ENCODE measurements around the gene CAMSAP3.
"Not testable (repeated sequence)": the region's sequence is repeated elsewhere in the genome, so short reads cannot be mapped to it uniquely, and the experiment has no call there.

The CAMSAP3 gene

GRCh38 chr19:7640803-7641202 is 45.1 kb downstream of the CAMSAP3 start:
- no peaks in the 10 kb centered on the region for H3K27me3 ChIP-seq (ENCODE audit: control insufficient read depth in 2 of 2, insufficient read depth in 2 of 2, low read length in 2 of 2)
- peaks cover 3 to 23% of the 10 kb centered on the region in 2 donors for H3K36me3 ChIP-seq (ENCODE audit: control insufficient read depth in 2 of 2, insufficient read depth in 2 of 2, low read length in 2 of 2)

GRCh38 chr19:7641290-7642276 is 45.9 kb downstream of the CAMSAP3 start:
- Histone ChIP-seq H3K27ac (ENCODE audit: low read depth in 2 of 2, low read length in 2 of 2) (no peak overlapping the region), H3K27me3 (ENCODE audit: control insufficient read depth in 2 of 2, insufficient read depth in 2 of 2, low read length in 2 of 2) (no peaks in the 10 kb centered on the region), H3K4me3 (ENCODE audit: low read length in 2 of 2) (no peak overlapping the region), H3K36me3 (ENCODE audit: control insufficient read depth in 2 of 2, insufficient read depth in 2 of 2, low read length in 2 of 2) (peaks cover 6 to 25% of the 10 kb centered on the region in 2 donors), H3K9me3 (ENCODE audit: control insufficient read depth in 2 of 2, low read length in 2 of 2) (no peaks in the 10 kb centered on the region), H3K9ac (ENCODE audit: low read depth in 1 of 2, low read length in 2 of 2) (no peak overlapping the region), H3K4me1 (ENCODE audit: control insufficient read depth in 2 of 2, insufficient read depth in 2 of 2, low read length in 2 of 2) (peaks cover 0 to 9% of the 10 kb centered on the region in 2 donors)

More at GRCh38 chr19:7640803-7641202, 45.1 kb downstream of the CAMSAP3 start:
- no peak overlapping the region for H3K9ac ChIP-seq (ENCODE audit: low read depth in 1 of 2, low read length in 2 of 2)
- H3K27ac ChIP-seq (ENCODE audit: low read depth in 2 of 2, low read length in 2 of 2): no peak overlapping the region
- no peak overlapping the region for H3K4me3 ChIP-seq (ENCODE audit: low read length in 2 of 2)
- H3K9me3 ChIP-seq (ENCODE audit: control insufficient read depth in 2 of 2, low read length in 2 of 2): no peaks in the 10 kb centered on the region
- peaks cover 1 to 9% of the 10 kb centered on the region in 2 donors for H3K4me1 ChIP-seq (ENCODE audit: control insufficient read depth in 2 of 2, insufficient read depth in 2 of 2, low read length in 2 of 2)

GRCh38 chr19:7642295-7643030 is 46.8 kb downstream of the CAMSAP3 start:
- Histone ChIP-seq H3K36me3 (ENCODE audit: control insufficient read depth in 2 of 2, insufficient read depth in 2 of 2, low read length in 2 of 2) (peaks cover 6 to 25% of the 10 kb centered on the region in 2 donors), H3K9me3 (ENCODE audit: control insufficient read depth in 2 of 2, low read length in 2 of 2) (no peaks in the 10 kb centered on the region), H3K27ac (ENCODE audit: low read depth in 2 of 2, low read length in 2 of 2) (no peak overlapping the region), H3K4me3 (ENCODE audit: low read length in 2 of 2) (no peak overlapping the region), H3K27me3 (ENCODE audit: control insufficient read depth in 2 of 2, insufficient read depth in 2 of 2, low read length in 2 of 2) (no peaks in the 10 kb centered on the region), H3K4me1 (ENCODE audit: control insufficient read depth in 2 of 2, insufficient read depth in 2 of 2, low read length in 2 of 2) (peaks cover 0 to 6% of the 10 kb centered on the region in 2 donors), H3K9ac (ENCODE audit: low read depth in 1 of 2, low read length in 2 of 2) (no peak overlapping the region)

- H3K27ac ChIP-seq (ENCODE audit: low read depth in 2 of 2, low read length in 2 of 2): no peak overlapping the region
- H3K27me3 ChIP-seq (ENCODE audit: control insufficient read depth in 2 of 2, insufficient read depth in 2 of 2, low read length in 2 of 2): no peaks in the 10 kb centered on the region
- H3K9ac ChIP-seq (ENCODE audit: low read depth in 1 of 2, low read length in 2 of 2): no peak overlapping the region
- no peaks in the 10 kb centered on the region for H3K9me3 ChIP-seq (ENCODE audit: control insufficient read depth in 2 of 2, low read length in 2 of 2)
- H3K36me3 ChIP-seq (ENCODE audit: control insufficient read depth in 2 of 2, insufficient read depth in 2 of 2, low read length in 2 of 2): peaks cover 6 to 25% of the 10 kb centered on the region in 2 donors
- H3K4me1 ChIP-seq (ENCODE audit: control insufficient read depth in 2 of 2, insufficient read depth in 2 of 2, low read length in 2 of 2): peaks cover 0 to under 1% of the 10 kb centered on the region in 2 donors
- H3K4me3 ChIP-seq (ENCODE audit: low read length in 2 of 2): no peak overlapping the region
Observed at GRCh38 chr19:7643031-7643415, 47.4 kb downstream of the CAMSAP3 start.

- not testable (repeated sequence) for H3K9ac ChIP-seq (ENCODE audit: low read depth in 1 of 2, low read length in 2 of 2); H3K9me3 ChIP-seq (ENCODE audit: control insufficient read depth in 2 of 2, low read length in 2 of 2); H3K27ac ChIP-seq (ENCODE audit: low read depth in 2 of 2, low read length in 2 of 2); H3K4me1 ChIP-seq (ENCODE audit: control insufficient read depth in 2 of 2, insufficient read depth in 2 of 2, low read length in 2 of 2); H3K27me3 ChIP-seq (ENCODE audit: control insufficient read depth in 2 of 2, insufficient read depth in 2 of 2, low read length in 2 of 2); H3K4me3 ChIP-seq (ENCODE audit: low read length in 2 of 2)
- H3K36me3 ChIP-seq (ENCODE audit: control insufficient read depth in 2 of 2, insufficient read depth in 2 of 2, low read length in 2 of 2): peaks cover 6 to 25% of the 10 kb centered on the region in 2 donors
Observed at GRCh38 chr19:7643629-7644549, 48.2 kb downstream of the CAMSAP3 start.

GRCh38 chr19:7644550-7644877 is 48.9 kb downstream of the CAMSAP3 start:
- Histone ChIP-seq H3K27me3 (ENCODE audit: control insufficient read depth in 2 of 2, insufficient read depth in 2 of 2, low read length in 2 of 2) (no peaks in the 10 kb centered on the region), H3K9me3 (ENCODE audit: control insufficient read depth in 2 of 2, low read length in 2 of 2) (no peaks in the 10 kb centered on the region), H3K4me1 (ENCODE audit: control insufficient read depth in 2 of 2, insufficient read depth in 2 of 2, low read length in 2 of 2) (no peaks in the 10 kb centered on the region), H3K9ac (ENCODE audit: low read depth in 1 of 2, low read length in 2 of 2) (no peak overlapping the region), H3K36me3 (ENCODE audit: control insufficient read depth in 2 of 2, insufficient read depth in 2 of 2, low read length in 2 of 2) (peaks cover 6 to 25% of the 10 kb centered on the region in 2 donors), H3K27ac (ENCODE audit: low read depth in 2 of 2, low read length in 2 of 2) (no peak overlapping the region), H3K4me3 (ENCODE audit: low read length in 2 of 2) (no peak overlapping the region)

GRCh38 chr19:7645163-7645562 is 49.5 kb downstream of the CAMSAP3 start:
- H3K27ac ChIP-seq (ENCODE audit: low read depth in 2 of 2, low read length in 2 of 2): no peak overlapping the region
- no peak overlapping the region for H3K4me3 ChIP-seq (ENCODE audit: low read length in 2 of 2)
- H3K9me3 ChIP-seq (ENCODE audit: control insufficient read depth in 2 of 2, low read length in 2 of 2): no peaks in the 10 kb centered on the region
- peaks cover 6 to 18% of the 10 kb centered on the region in 2 donors for H3K36me3 ChIP-seq (ENCODE audit: control insufficient read depth in 2 of 2, insufficient read depth in 2 of 2, low read length in 2 of 2)
- no peaks in the 10 kb centered on the region for H3K27me3 ChIP-seq (ENCODE audit: control insufficient read depth in 2 of 2, insufficient read depth in 2 of 2, low read length in 2 of 2)
- no peak overlapping the region for H3K9ac ChIP-seq (ENCODE audit: low read depth in 1 of 2, low read length in 2 of 2)
- H3K4me1 ChIP-seq (ENCODE audit: control insufficient read depth in 2 of 2, insufficient read depth in 2 of 2, low read length in 2 of 2): no peaks in the 10 kb centered on the region

- H3K9me3 ChIP-seq (ENCODE audit: control insufficient read depth in 2 of 2, low read length in 2 of 2): no peaks in the 10 kb centered on the region
- no peaks in the 10 kb centered on the region for H3K4me1 ChIP-seq (ENCODE audit: control insufficient read depth in 2 of 2, insufficient read depth in 2 of 2, low read length in 2 of 2)
- H3K27me3 ChIP-seq (ENCODE audit: control insufficient read depth in 2 of 2, insufficient read depth in 2 of 2, low read length in 2 of 2): no peaks in the 10 kb centered on the region
- no peak overlapping the region for H3K27ac ChIP-seq (ENCODE audit: low read depth in 2 of 2, low read length in 2 of 2)
- H3K36me3 ChIP-seq (ENCODE audit: control insufficient read depth in 2 of 2, insufficient read depth in 2 of 2, low read length in 2 of 2): peaks cover 6 to 14% of the 10 kb centered on the region in 2 donors
- no peak overlapping the region for H3K4me3 ChIP-seq (ENCODE audit: low read length in 2 of 2)
- H3K9ac ChIP-seq (ENCODE audit: low read depth in 1 of 2, low read length in 2 of 2): no peak overlapping the region
Observed at GRCh38 chr19:7645656-7646425, 50.2 kb downstream of the CAMSAP3 start.

- Histone ChIP-seq H3K4me3 (ENCODE audit: low read length in 2 of 2) (no peak overlapping the region), H3K27me3 (ENCODE audit: control insufficient read depth in 2 of 2, insufficient read depth in 2 of 2, low read length in 2 of 2) (no peaks in the 10 kb centered on the region)
Observed at GRCh38 chr19:7646426-7646700, 50.7 kb downstream of the CAMSAP3 start.

More at GRCh38 chr19:7646426-7646700, 50.7 kb downstream of the CAMSAP3 start:
- Histone ChIP-seq H3K9me3 (ENCODE audit: control insufficient read depth in 2 of 2, low read length in 2 of 2) (no peaks in the 10 kb centered on the region), H3K27ac (ENCODE audit: low read depth in 2 of 2, low read length in 2 of 2) (no peak overlapping the region), H3K9ac (ENCODE audit: low read depth in 1 of 2, low read length in 2 of 2) (no peak overlapping the region), H3K4me1 (ENCODE audit: control insufficient read depth in 2 of 2, insufficient read depth in 2 of 2, low read length in 2 of 2) (no peaks in the 10 kb centered on the region), H3K36me3 (ENCODE audit: control insufficient read depth in 2 of 2, insufficient read depth in 2 of 2, low read length in 2 of 2) (peaks cover 6 to 14% of the 10 kb centered on the region in 2 donors)

Data from mucosa of rectum (tissue), 2 donors.